Measurements from ENCODE around the gene COLGALT1.
"Not testable (repeated sequence)": the region's sequence is repeated elsewhere in the genome, so short reads cannot be mapped to it uniquely, and the experiment has no call there.

Gene COLGALT1

GRCh38 chr19:17577457-17578097 lies 22.1 kb downstream of the COLGALT1 start:
- Histone ChIP-seq H3K4me3 (ENCODE audit: low read length in 2 of 2) (no peak overlapping the region), H3K27me3 (ENCODE audit: control insufficient read depth in 1 of 2, insufficient read depth in 2 of 2, low read length in 2 of 2) (no peaks in the 10 kb centered on the region), H3K4me1 (ENCODE audit: control insufficient read depth, insufficient read depth, low read length) (no peaks in the 10 kb centered on the region), H3K27ac (ENCODE audit: low read length) (no peak overlapping the region), H3K9ac (ENCODE audit: low read length in 2 of 2) (no peak overlapping the region), H3K9me3 (ENCODE audit: control insufficient read depth in 2 of 2, low read length in 2 of 2) (no peaks in the 10 kb centered on the region), H3K36me3 (ENCODE audit: control insufficient read depth in 2 of 2, insufficient read depth in 2 of 2, low read length in 2 of 2) (peaks cover 28 to 33% of the 10 kb centered on the region in 2 donors)

GRCh38 chr19:17579661-17580244 lies 24.3 kb downstream of the COLGALT1 start:
- Histone ChIP-seq H3K36me3 (ENCODE audit: control insufficient read depth in 2 of 2, insufficient read depth in 2 of 2, low read length in 2 of 2) (peaks cover 27 to 30% of the 10 kb centered on the region in 2 donors), H3K4me3 (ENCODE audit: low read length in 2 of 2) (no peak overlapping the region), H3K9ac (ENCODE audit: low read length in 2 of 2) (no peak overlapping the region), H3K9me3 (ENCODE audit: control insufficient read depth in 2 of 2, low read length in 2 of 2) (no peaks in the 10 kb centered on the region), H3K27me3 (ENCODE audit: control insufficient read depth in 1 of 2, insufficient read depth in 2 of 2, low read length in 2 of 2) (no peaks in the 10 kb centered on the region), H3K4me1 (ENCODE audit: control insufficient read depth, insufficient read depth, low read length) (no peaks in the 10 kb centered on the region), H3K27ac (ENCODE audit: low read length) (no peak overlapping the region)

GRCh38 chr19:17580470-17581144 lies 25.2 kb downstream of the COLGALT1 start:
- H3K36me3 ChIP-seq (ENCODE audit: control insufficient read depth in 2 of 2, insufficient read depth in 2 of 2, low read length in 2 of 2), result peaks cover 26 to 28% of the 10 kb centered on the region in 2 donors
- H3K27ac ChIP-seq (ENCODE audit: low read length), result no peak overlapping the region
- no peaks in the 10 kb centered on the region for H3K9me3 ChIP-seq (ENCODE audit: control insufficient read depth in 2 of 2, low read length in 2 of 2)
- H3K4me1 ChIP-seq (ENCODE audit: control insufficient read depth, insufficient read depth, low read length), result no peaks in the 10 kb centered on the region
- no peak overlapping the region for H3K9ac ChIP-seq (ENCODE audit: low read length in 2 of 2)
- H3K27me3 ChIP-seq (ENCODE audit: control insufficient read depth in 1 of 2, insufficient read depth in 2 of 2, low read length in 2 of 2), result no peaks in the 10 kb centered on the region
- no peak overlapping the region for H3K4me3 ChIP-seq (ENCODE audit: low read length in 2 of 2)

GRCh38 chr19:17581211-17581874 lies 25.9 kb downstream of the COLGALT1 start:
- Histone ChIP-seq H3K9me3 (ENCODE audit: control insufficient read depth in 2 of 2, low read length in 2 of 2) (no peaks in the 10 kb centered on the region), H3K4me1 (ENCODE audit: control insufficient read depth, insufficient read depth, low read length) (no peaks in the 10 kb centered on the region), H3K27ac (ENCODE audit: low read length) (no peak overlapping the region), H3K4me3 (ENCODE audit: low read length in 2 of 2) (no peak overlapping the region), H3K36me3 (ENCODE audit: control insufficient read depth in 2 of 2, insufficient read depth in 2 of 2, low read length in 2 of 2) (peaks cover 21 to 23% of the 10 kb centered on the region in 2 donors), H3K9ac (ENCODE audit: low read length in 2 of 2) (no peak overlapping the region), H3K27me3 (ENCODE audit: control insufficient read depth in 1 of 2, insufficient read depth in 2 of 2, low read length in 2 of 2) (no peaks in the 10 kb centered on the region)

GRCh38 chr19:17582613-17583012 lies 27.2 kb downstream of the COLGALT1 start:
- Histone ChIP-seq H3K27ac (ENCODE audit: low read length) (no peak overlapping the region), H3K4me1 (ENCODE audit: control insufficient read depth, insufficient read depth, low read length) (no peaks in the 10 kb centered on the region), H3K9ac (ENCODE audit: low read length in 2 of 2) (no peak overlapping the region), H3K36me3 (ENCODE audit: control insufficient read depth in 2 of 2, insufficient read depth in 2 of 2, low read length in 2 of 2) (peaks cover 19 to 21% of the 10 kb centered on the region in 2 donors), H3K4me3 (ENCODE audit: low read length in 2 of 2) (no peak overlapping the region), H3K9me3 (ENCODE audit: control insufficient read depth in 2 of 2, low read length in 2 of 2) (no peaks in the 10 kb centered on the region), H3K27me3 (ENCODE audit: control insufficient read depth in 1 of 2, insufficient read depth in 2 of 2, low read length in 2 of 2) (no peaks in the 10 kb centered on the region)

- Histone ChIP-seq H3K4me3 (ENCODE audit: low read length in 2 of 2) (no peak overlapping the region), H3K9me3 (ENCODE audit: control insufficient read depth in 2 of 2, low read length in 2 of 2) (no peaks in the 10 kb centered on the region), H3K36me3 (ENCODE audit: control insufficient read depth in 2 of 2, insufficient read depth in 2 of 2, low read length in 2 of 2) (peaks cover 13 to 14% of the 10 kb centered on the region in 2 donors), H3K27me3 (ENCODE audit: control insufficient read depth in 1 of 2, insufficient read depth in 2 of 2, low read length in 2 of 2) (no peaks in the 10 kb centered on the region), H3K9ac (ENCODE audit: low read length in 2 of 2) (no peak overlapping the region), H3K27ac (ENCODE audit: low read length) (no peak overlapping the region), H3K4me1 (ENCODE audit: control insufficient read depth, insufficient read depth, low read length) (no peaks in the 10 kb centered on the region)
Observed at GRCh38 chr19:17584132-17584531, 28.7 kb downstream of the COLGALT1 start.

- H3K27ac ChIP-seq (ENCODE audit: low read length); H3K9ac ChIP-seq (ENCODE audit: low read length in 2 of 2); H3K4me1 ChIP-seq (ENCODE audit: control insufficient read depth, insufficient read depth, low read length); H3K27me3 ChIP-seq (ENCODE audit: control insufficient read depth in 1 of 2, insufficient read depth in 2 of 2, low read length in 2 of 2); H3K9me3 ChIP-seq (ENCODE audit: control insufficient read depth in 2 of 2, low read length in 2 of 2); H3K4me3 ChIP-seq (ENCODE audit: low read length in 2 of 2): not testable (repeated sequence)
- H3K36me3 ChIP-seq (ENCODE audit: control insufficient read depth in 2 of 2, insufficient read depth in 2 of 2, low read length in 2 of 2), result peaks cover 13 to 14% of the 10 kb centered on the region in 2 donors
Observed at GRCh38 chr19:17585395-17585794, 29.9 kb downstream of the COLGALT1 start.

GRCh38 chr19:17590866-17591265 lies 35.4 kb downstream of the COLGALT1 start:
- no peak overlapping the region for H3K9ac ChIP-seq (ENCODE audit: low read length in 2 of 2)
- H3K9me3 ChIP-seq (ENCODE audit: control insufficient read depth in 2 of 2, low read length in 2 of 2), result no peaks in the 10 kb centered on the region
- H3K4me3 ChIP-seq (ENCODE audit: low read length in 2 of 2), result no peak overlapping the region
- H3K4me1 ChIP-seq (ENCODE audit: control insufficient read depth, insufficient read depth, low read length), result no peaks in the 10 kb centered on the region
- H3K36me3 ChIP-seq (ENCODE audit: control insufficient read depth in 2 of 2, insufficient read depth in 2 of 2, low read length in 2 of 2), result no peaks in the 10 kb centered on the region
- H3K27ac ChIP-seq (ENCODE audit: low read length), result no peak overlapping the region
- no peaks in the 10 kb centered on the region for H3K27me3 ChIP-seq (ENCODE audit: control insufficient read depth in 1 of 2, insufficient read depth in 2 of 2, low read length in 2 of 2)

GRCh38 chr19:17594296-17594695 lies 38.8 kb downstream of the COLGALT1 start:
- not testable (repeated sequence) for H3K9me3 ChIP-seq (ENCODE audit: control insufficient read depth in 2 of 2, low read length in 2 of 2); H3K27me3 ChIP-seq (ENCODE audit: control insufficient read depth in 1 of 2, insufficient read depth in 2 of 2, low read length in 2 of 2); H3K27ac ChIP-seq (ENCODE audit: low read length); H3K36me3 ChIP-seq (ENCODE audit: control insufficient read depth in 2 of 2, insufficient read depth in 2 of 2, low read length in 2 of 2); H3K4me1 ChIP-seq (ENCODE audit: control insufficient read depth, insufficient read depth, low read length); H3K9ac ChIP-seq (ENCODE audit: low read length in 2 of 2); H3K4me3 ChIP-seq (ENCODE audit: low read length in 2 of 2)

GRCh38 chr19:17598063-17598462 lies 42.6 kb downstream of the COLGALT1 start:
- H3K27ac ChIP-seq (ENCODE audit: low read length); H3K36me3 ChIP-seq (ENCODE audit: control insufficient read depth in 2 of 2, insufficient read depth in 2 of 2, low read length in 2 of 2); H3K4me3 ChIP-seq (ENCODE audit: low read length in 2 of 2); H3K4me1 ChIP-seq (ENCODE audit: control insufficient read depth, insufficient read depth, low read length); H3K9me3 ChIP-seq (ENCODE audit: control insufficient read depth in 2 of 2, low read length in 2 of 2); H3K9ac ChIP-seq (ENCODE audit: low read length in 2 of 2): not testable (repeated sequence)
- peaks cover 11 to 15% of the 10 kb centered on the region in 2 donors for H3K27me3 ChIP-seq (ENCODE audit: control insufficient read depth in 1 of 2, insufficient read depth in 2 of 2, low read length in 2 of 2)

All from stomach smooth muscle (tissue), 2 donors.